Nephron (organoid): ENCODE results near the gene PRKG1.

Experiments
- H3K27ac Mint-ChIP-seq, 3 experiments: 2 replicates each; pipeline ENCODE4 v1.8.0; 2020; ENCODE audit warnings: mixed read lengths in 3 of 3, mild to moderate bottlenecking in 2 of 3, moderate library complexity in 1 of 3
- H3K27me3 Mint-ChIP-seq: 2 replicates; pipeline ENCODE4 v1.8.0; 2021; ENCODE audit warnings: low read depth, mild to moderate bottlenecking, moderate library complexity, mixed read lengths
- H3K36me3 Mint-ChIP-seq: 2 replicates; pipeline ENCODE4 v1.8.0; 2020; ENCODE audit warnings: low read depth, mixed read lengths
- H3K4me1 Mint-ChIP-seq: 2 replicates; pipeline ENCODE4 v1.8.0; 2020; ENCODE audit warnings: mixed read lengths
- H3K4me3 Mint-ChIP-seq, 3 experiments: 2 replicates each; pipeline ENCODE4 v1.8.0; 2020; ENCODE audit warnings: mild to moderate bottlenecking in 3 of 3, mixed read lengths in 3 of 3, moderate library complexity in 2 of 3
- H3K9me3 Mint-ChIP-seq: 2 replicates; pipeline ENCODE4 v1.8.0; 2020; ENCODE audit warnings: mixed read lengths
- TF ChIP-seq, protein P1 (sequence below), 3 experiments: fragments of 200-600 bp; sonication (generic); IDR thresholded peaks; one replicate each; pipeline ENCODE4 v1.5.0; 2021; ENCODE audit warnings: antibody characterized with exemption in 3 of 3; ENCODE audit not compliant: unreplicated experiment in 3 of 3

PRKG1 gene

GRCh38 chr10:51907361-51907760 is 833.1 kb downstream of the PRKG1 start:
- Mint-ChIP-seq H3K27me3 (no peaks in the 10 kb centered on the region), H3K36me3 (no peaks in the 10 kb centered on the region), H3K9me3 (no peaks in the 10 kb centered on the region), H3K4me1 (peaks cover 53% of the 10 kb centered on the region), H3K4me3 (no peak overlapping the region), H3K27ac (peak overlapping the region in 1 of 3 experiments; percentile 32)
- TF ChIP-seq, protein P1, sequence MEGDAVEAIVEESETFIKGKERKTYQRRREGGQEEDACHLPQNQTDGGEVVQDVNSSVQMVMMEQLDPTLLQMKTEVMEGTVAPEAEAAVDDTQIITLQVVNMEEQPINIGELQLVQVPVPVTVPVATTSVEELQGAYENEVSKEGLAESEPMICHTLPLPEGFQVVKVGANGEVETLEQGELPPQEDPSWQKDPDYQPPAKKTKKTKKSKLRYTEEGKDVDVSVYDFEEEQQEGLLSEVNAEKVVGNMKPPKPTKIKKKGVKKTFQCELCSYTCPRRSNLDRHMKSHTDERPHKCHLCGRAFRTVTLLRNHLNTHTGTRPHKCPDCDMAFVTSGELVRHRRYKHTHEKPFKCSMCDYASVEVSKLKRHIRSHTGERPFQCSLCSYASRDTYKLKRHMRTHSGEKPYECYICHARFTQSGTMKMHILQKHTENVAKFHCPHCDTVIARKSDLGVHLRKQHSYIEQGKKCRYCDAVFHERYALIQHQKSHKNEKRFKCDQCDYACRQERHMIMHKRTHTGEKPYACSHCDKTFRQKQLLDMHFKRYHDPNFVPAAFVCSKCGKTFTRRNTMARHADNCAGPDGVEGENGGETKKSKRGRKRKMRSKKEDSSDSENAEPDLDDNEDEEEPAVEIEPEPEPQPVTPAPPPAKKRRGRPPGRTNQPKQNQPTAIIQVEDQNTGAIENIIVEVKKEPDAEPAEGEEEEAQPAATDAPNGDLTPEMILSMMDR (IDR thresholded peaks at IDR 0.05; ENCODE audit: unreplicated experiment in 3 of 3): no peak

DNA sequence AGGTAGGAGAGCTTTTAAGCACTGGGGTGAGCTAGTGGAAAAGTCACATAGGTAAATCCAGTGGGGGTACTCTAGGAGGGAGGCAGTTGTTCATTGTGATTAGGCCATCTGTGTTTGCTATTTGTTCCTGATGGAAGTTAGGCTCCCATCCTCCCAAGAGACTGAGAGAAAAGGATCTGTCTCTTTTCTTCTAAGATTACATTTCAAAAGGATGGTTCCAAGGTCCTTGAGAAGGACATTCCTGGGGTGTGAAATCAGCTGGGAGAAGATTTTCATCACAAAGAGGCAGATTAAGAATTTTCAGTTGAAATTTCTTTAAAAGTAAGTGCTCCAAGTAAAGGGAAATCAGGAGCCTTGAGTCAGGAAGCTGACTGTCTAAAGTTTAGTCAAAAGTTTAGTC is 835.9 kb downstream of the PRKG1 start:
- Mint-ChIP-seq H3K4me3 (no peak overlapping the region), H3K27ac (peak overlapping the region in 2 of 3 experiments; percentile 53 to 61), H3K27me3 (no peaks in the 10 kb centered on the region), H3K9me3 (no peaks in the 10 kb centered on the region), H3K36me3 (no peaks in the 10 kb centered on the region), H3K4me1 (peaks cover 56% of the 10 kb centered on the region)
- TF ChIP-seq, protein P1 (IDR thresholded peaks at IDR 0.05; ENCODE audit: unreplicated experiment in 3 of 3): no peak

- Mint-ChIP-seq H3K4me1 (peaks cover 58% of the 10 kb centered on the region), H3K36me3 (no peaks in the 10 kb centered on the region), H3K4me3 (no peak overlapping the region), H3K27ac (peak overlapping the region; percentile 8 to 61 (median 53)), H3K9me3 (no peaks in the 10 kb centered on the region), H3K27me3 (no peaks in the 10 kb centered on the region)
- TF ChIP-seq, protein P1 (IDR thresholded peaks at IDR 0.05; ENCODE audit: unreplicated experiment in 3 of 3): no peak
Measured at GRCh38 chr10:51910596-51910995, 836.3 kb downstream of the PRKG1 start.

DNA sequence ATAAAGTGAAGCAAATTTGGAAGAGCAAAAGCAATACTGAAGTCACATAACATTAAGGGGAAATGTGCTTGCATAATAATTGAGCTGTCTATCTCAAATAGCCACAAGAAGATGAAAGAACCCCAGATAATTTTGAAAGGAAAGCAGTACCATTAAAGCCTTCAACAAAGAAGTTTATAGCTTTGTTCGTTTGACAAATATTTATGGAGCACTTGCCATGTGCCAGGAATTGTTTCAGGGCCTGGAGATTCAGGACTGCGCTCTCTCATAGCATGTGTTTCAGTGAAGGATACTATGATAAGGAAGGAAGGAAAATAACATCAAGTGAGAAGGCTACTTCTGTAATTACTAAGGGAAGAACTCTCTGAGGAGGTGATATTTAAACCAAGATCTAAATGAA is 837.4 kb downstream of the PRKG1 start:
- Mint-ChIP-seq H3K4me1 (peaks cover 53% of the 10 kb centered on the region), H3K9me3 (no peaks in the 10 kb centered on the region), H3K4me3 (no peak overlapping the region), H3K27me3 (no peaks in the 10 kb centered on the region), H3K27ac (peak overlapping the region; percentile 46 to 73 (median 47)), H3K36me3 (no peaks in the 10 kb centered on the region)
- TF ChIP-seq, protein P1 (IDR thresholded peaks at IDR 0.05; ENCODE audit: unreplicated experiment in 3 of 3): no peak

DNA sequence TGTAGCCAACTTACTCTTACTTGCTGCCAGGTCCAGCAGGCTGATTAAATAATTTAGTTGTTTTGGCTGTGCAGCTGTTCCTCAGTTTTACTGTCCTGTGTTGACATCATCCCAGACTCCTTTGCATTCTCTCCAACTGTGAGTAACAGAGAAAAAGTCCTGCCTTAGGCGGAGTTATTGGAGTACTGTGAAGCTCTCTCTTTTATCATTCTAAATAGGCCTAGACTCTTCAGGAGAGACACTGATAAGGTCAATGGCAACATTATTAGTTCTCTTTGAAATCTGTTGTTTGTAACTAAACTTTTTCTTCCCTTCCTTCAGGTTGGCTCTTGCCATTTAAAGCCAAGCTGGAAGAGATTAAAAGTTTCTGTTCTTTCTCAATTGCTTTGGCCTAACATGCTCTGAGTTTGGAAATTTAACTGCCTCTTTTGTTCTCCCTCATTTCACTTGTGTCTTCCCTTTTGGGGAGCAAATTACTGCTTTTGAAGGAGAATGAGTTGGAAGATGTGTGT is 840.8 kb downstream of the PRKG1 start:
- TF ChIP-seq, protein P1 (IDR thresholded peaks at IDR 0.05; ENCODE audit: unreplicated experiment in 3 of 3): no peak
- Mint-ChIP-seq H3K27me3 (no peaks in the 10 kb centered on the region), H3K27ac (peak overlapping the region in 2 of 3 experiments; percentile 20 to 66), H3K9me3 (no peaks in the 10 kb centered on the region), H3K36me3 (no peaks in the 10 kb centered on the region), H3K4me3 (no peak overlapping the region), H3K4me1 (peaks cover 46% of the 10 kb centered on the region)

GRCh38 chr10:51918440-51918839 is 844.2 kb downstream of the PRKG1 start:
- no peaks in the 10 kb centered on the region for H3K36me3 Mint-ChIP-seq
- H3K27me3 Mint-ChIP-seq: no peaks in the 10 kb centered on the region
- H3K27ac Mint-ChIP-seq: peak overlapping the region in 2 of 3 experiments; percentile 65 to 75
- H3K4me1 Mint-ChIP-seq: peaks cover 39% of the 10 kb centered on the region
- no peak overlapping the region for H3K4me3 Mint-ChIP-seq
- TF ChIP-seq, protein P1 (IDR thresholded peaks at IDR 0.05; ENCODE audit: unreplicated experiment in 3 of 3): no peak
- no peaks in the 10 kb centered on the region for H3K9me3 Mint-ChIP-seq
